ENCODE results near the gene KCTD12. TPM values are rescaled to one million over a fixed set of nuclear protein-coding genes. Genes with fewer than 3 reads are reported as not detected.

KCTD12 gene
- total RNA-seq, 1 experiment from 2014 or later: 1.0 TPM

DNA sequence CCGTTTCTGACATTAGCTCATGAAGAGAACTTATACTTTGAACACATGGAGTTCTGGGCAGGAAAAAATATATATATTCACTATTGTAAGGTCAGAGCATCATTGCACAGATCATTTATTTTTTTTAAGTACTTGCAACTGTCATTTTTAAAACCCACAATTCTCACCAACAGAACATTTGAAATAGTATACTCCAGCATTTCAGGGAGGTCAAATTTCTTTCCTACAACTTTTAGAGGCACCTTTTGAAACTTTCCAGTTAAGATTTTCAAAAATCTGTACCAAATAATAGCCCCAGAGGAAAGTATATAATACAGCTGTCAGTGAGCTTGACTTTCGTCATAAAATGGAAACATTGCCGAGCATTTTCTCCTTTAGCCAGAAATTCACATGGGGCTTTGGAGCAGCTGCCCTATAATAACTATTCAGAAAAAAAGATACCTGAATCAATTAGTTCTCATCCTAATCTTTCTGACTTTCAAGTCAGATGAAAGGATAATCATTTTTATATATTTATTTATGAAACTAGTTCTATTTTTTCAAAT lies 10.9 kb downstream of the KCTD12 start:
- Histone ChIP-seq H3K4me1 (ENCODE audit: low read length) (peaks cover 14% of the 10 kb centered on the region), H3K9ac (ENCODE audit: low read length) (no peak overlapping the region), H3K36me3 (ENCODE audit: insufficient read depth, low read length) (no peaks in the 10 kb centered on the region), H3K27me3 (ENCODE audit: low read length) (no peaks in the 10 kb centered on the region), H4K20me1 (ENCODE audit: insufficient read depth, low read depth, low read length) (no peaks in the 10 kb centered on the region), H2AFZ (ENCODE audit: low read length) (no peak overlapping the region), H3K4me3 (ENCODE audit: low read length) (no peak overlapping the region), H3K79me2 (ENCODE audit: low read length) (no peaks in the 10 kb centered on the region), H3K9me2 (replicated peaks; ENCODE audit: insufficient read depth, low read length) (no peaks in the 10 kb centered on the region), H3K4me2 (ENCODE audit: low read depth, low read length, poor library complexity, severe bottlenecking) (no peak overlapping the region), H3K27ac (ENCODE audit: low read length) (no peak overlapping the region), H3K9me3 (ENCODE audit: low read length) (no peaks in the 10 kb centered on the region)
- no peak for DNase-seq

DNA sequence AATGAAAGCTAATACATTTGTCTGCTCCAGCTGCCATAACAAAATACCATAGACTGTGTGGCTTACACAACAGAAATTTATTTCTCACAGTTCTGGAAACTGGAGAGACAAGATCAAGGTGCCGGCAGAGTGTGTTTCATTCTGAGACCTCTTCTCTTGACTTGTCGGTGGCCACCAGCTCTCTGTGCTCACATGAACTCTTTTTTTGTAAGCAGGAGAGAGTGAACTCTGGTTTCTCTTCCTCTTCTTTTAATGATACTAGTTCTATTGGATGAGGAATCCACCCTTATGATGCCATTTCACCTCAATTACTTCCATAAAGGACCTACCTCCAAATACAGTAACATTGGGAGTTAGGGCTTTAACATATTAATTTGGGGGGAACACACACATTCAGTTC lies 11.7 kb downstream of the KCTD12 start:
- Histone ChIP-seq H2AFZ (ENCODE audit: low read length) (no peak overlapping the region), H3K27me3 (ENCODE audit: low read length) (no peaks in the 10 kb centered on the region), H3K27ac (ENCODE audit: low read length) (no peak overlapping the region), H3K4me3 (ENCODE audit: low read length) (no peak overlapping the region), H4K20me1 (ENCODE audit: insufficient read depth, low read depth, low read length) (no peaks in the 10 kb centered on the region), H3K9me3 (ENCODE audit: low read length) (no peaks in the 10 kb centered on the region), H3K4me2 (ENCODE audit: low read depth, low read length, poor library complexity, severe bottlenecking) (no peak overlapping the region), H3K36me3 (ENCODE audit: insufficient read depth, low read length) (no peaks in the 10 kb centered on the region), H3K9ac (ENCODE audit: low read length) (no peak overlapping the region), H3K79me2 (ENCODE audit: low read length) (no peaks in the 10 kb centered on the region), H3K9me2 (replicated peaks; ENCODE audit: insufficient read depth, low read length) (no peaks in the 10 kb centered on the region), H3K4me1 (ENCODE audit: low read length) (peaks cover 9% of the 10 kb centered on the region)
- DNase-seq: no peak

DNA sequence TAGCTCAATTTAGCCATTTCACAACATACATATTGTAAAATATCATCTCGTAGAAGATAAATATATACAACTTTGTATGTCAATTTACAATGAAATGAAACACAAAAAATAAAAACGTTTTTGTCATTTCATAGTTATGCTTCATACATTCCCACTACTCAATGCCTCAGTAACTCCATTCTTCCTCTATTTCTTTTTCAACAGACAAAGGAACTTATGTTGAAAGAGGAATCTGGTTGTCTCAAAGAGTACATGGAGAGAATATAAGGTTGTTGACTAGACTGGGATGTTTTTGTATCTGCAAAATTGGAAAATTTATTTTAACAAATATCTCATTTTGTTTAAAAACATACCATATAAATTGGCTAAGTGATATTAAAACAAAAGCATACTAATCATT lies 12.8 kb downstream of the KCTD12 start:
- Histone ChIP-seq H4K20me1 (ENCODE audit: insufficient read depth, low read depth, low read length) (no peaks in the 10 kb centered on the region), H3K79me2 (ENCODE audit: low read length) (no peaks in the 10 kb centered on the region), H3K9ac (ENCODE audit: low read length) (no peak overlapping the region), H3K4me3 (ENCODE audit: low read length) (no peak overlapping the region), H2AFZ (ENCODE audit: low read length) (no peak overlapping the region), H3K36me3 (ENCODE audit: insufficient read depth, low read length) (no peaks in the 10 kb centered on the region), H3K9me2 (replicated peaks; ENCODE audit: insufficient read depth, low read length) (no peaks in the 10 kb centered on the region), H3K4me2 (ENCODE audit: low read depth, low read length, poor library complexity, severe bottlenecking) (no peak overlapping the region), H3K4me1 (ENCODE audit: low read length) (0 out of 2 replicates have a peak, but pooled peaks cover 2% of the 10 kb centered on the region), H3K27me3 (ENCODE audit: low read length) (no peaks in the 10 kb centered on the region), H3K9me3 (ENCODE audit: low read length) (no peaks in the 10 kb centered on the region), H3K27ac (ENCODE audit: low read length) (no peak overlapping the region)
- no peak for DNase-seq

DNA sequence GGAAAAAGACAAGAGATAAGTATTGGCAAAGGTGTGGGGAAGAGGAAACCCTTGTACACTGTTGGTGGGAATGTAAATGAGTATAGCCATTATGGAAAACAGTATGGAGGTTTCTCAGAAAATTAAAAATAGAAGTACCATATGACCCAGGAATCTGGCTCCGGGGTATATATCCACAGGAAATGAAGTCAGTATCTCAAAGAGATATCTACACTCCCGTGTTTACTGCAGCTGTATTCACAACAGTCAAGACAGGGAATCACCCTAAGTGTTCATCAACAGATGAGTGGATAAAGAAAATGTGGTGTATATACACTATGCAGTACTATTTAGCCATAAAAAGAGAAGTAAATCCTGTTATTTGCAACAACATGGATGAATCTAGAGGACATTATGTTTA lies 13.5 kb downstream of the KCTD12 start:
- Histone ChIP-seq H3K9me2 (replicated peaks; ENCODE audit: insufficient read depth, low read length) (no peaks in the 10 kb centered on the region), H4K20me1 (ENCODE audit: insufficient read depth, low read depth, low read length) (no peaks in the 10 kb centered on the region), H3K27me3 (ENCODE audit: low read length) (no peaks in the 10 kb centered on the region), H3K27ac (ENCODE audit: low read length) (no peak overlapping the region), H3K4me2 (ENCODE audit: low read depth, low read length, poor library complexity, severe bottlenecking) (no peak overlapping the region), H3K9ac (ENCODE audit: low read length) (no peak overlapping the region), H3K4me1 (ENCODE audit: low read length) (0 out of 2 replicates have a peak, but pooled peaks cover 2% of the 10 kb centered on the region), H2AFZ (ENCODE audit: low read length) (no peak overlapping the region), H3K9me3 (ENCODE audit: low read length) (no peaks in the 10 kb centered on the region), H3K4me3 (ENCODE audit: low read length) (no peak overlapping the region), H3K79me2 (ENCODE audit: low read length) (no peaks in the 10 kb centered on the region), H3K36me3 (ENCODE audit: insufficient read depth, low read length) (no peaks in the 10 kb centered on the region)
- no peak for DNase-seq

DNA sequence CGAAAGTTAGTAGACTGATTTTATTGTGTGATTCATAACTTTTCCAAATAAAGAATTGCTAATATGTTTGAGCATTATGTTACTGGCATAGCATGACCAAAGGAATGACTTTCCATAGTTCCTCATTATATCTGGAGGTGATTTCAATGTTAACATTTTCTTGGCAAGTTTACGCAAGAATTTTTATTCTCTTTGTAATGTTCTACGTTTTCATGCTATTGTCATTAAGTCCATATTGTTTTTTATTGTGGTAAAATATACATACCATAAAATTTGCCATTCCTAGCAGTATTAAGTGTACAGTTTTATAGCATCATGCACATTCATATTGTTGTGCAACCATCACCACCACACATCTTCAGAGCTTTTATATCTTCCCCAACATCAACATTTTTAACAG lies 14.8 kb downstream of the KCTD12 start:
- Histone ChIP-seq H3K4me1 (ENCODE audit: low read length) (0 out of 2 replicates have a peak, but pooled peaks cover 2% of the 10 kb centered on the region), H3K9ac (ENCODE audit: low read length) (no peak overlapping the region), H3K4me3 (ENCODE audit: low read length) (no peak overlapping the region), H3K27ac (ENCODE audit: low read length) (no peak overlapping the region), H3K9me3 (ENCODE audit: low read length) (no peaks in the 10 kb centered on the region), H3K79me2 (ENCODE audit: low read length) (no peaks in the 10 kb centered on the region), H3K36me3 (ENCODE audit: insufficient read depth, low read length) (no peaks in the 10 kb centered on the region), H3K27me3 (ENCODE audit: low read length) (no peaks in the 10 kb centered on the region; the same call in 1 of the 2 replicates), H3K4me2 (ENCODE audit: low read depth, low read length, poor library complexity, severe bottlenecking) (no peak overlapping the region), H3K9me2 (replicated peaks; ENCODE audit: insufficient read depth, low read length) (no peaks in the 10 kb centered on the region), H2AFZ (ENCODE audit: low read length) (no peak overlapping the region), H4K20me1 (ENCODE audit: insufficient read depth, low read depth, low read length) (no peaks in the 10 kb centered on the region)
- no peak for DNase-seq

DNA sequence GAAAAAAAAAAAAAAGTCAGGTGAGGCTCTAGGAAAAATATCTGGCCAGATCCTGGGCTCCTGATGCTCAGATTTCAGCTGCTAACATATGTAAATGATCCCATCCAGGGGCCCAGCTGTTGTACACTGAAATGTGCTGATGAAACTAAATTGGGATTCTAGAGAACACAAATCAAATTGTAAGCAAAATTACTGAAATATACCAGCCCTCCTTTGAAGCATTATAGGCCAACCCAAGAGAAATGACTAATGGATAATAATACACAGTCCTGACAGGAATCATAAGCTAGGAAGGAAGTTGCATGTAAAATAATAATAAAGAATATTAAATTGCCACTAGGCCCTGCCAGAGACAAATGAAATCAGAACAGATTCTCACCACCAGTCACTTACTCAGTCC lies 17.8 kb downstream of the KCTD12 start:
- Histone ChIP-seq H3K9me2 (replicated peaks; ENCODE audit: insufficient read depth, low read length) (no peaks in the 10 kb centered on the region), H3K79me2 (ENCODE audit: low read length) (no peaks in the 10 kb centered on the region), H3K4me2 (ENCODE audit: low read depth, low read length, poor library complexity, severe bottlenecking) (no peak overlapping the region), H3K36me3 (ENCODE audit: insufficient read depth, low read length) (no peaks in the 10 kb centered on the region), H3K4me3 (ENCODE audit: low read length) (no peak overlapping the region), H4K20me1 (ENCODE audit: insufficient read depth, low read depth, low read length) (no peaks in the 10 kb centered on the region), H2AFZ (ENCODE audit: low read length) (no peak overlapping the region), H3K9ac (ENCODE audit: low read length) (no peak overlapping the region), H3K27ac (ENCODE audit: low read length) (no peak overlapping the region), H3K9me3 (ENCODE audit: low read length) (no peaks in the 10 kb centered on the region), H3K4me1 (ENCODE audit: low read length) (0 out of 2 replicates have a peak, but pooled peaks cover 2% of the 10 kb centered on the region), H3K27me3 (ENCODE audit: low read length) (no peaks in the 10 kb centered on the region; the same call in 1 of the 2 replicates)
- no peak for DNase-seq

DNA sequence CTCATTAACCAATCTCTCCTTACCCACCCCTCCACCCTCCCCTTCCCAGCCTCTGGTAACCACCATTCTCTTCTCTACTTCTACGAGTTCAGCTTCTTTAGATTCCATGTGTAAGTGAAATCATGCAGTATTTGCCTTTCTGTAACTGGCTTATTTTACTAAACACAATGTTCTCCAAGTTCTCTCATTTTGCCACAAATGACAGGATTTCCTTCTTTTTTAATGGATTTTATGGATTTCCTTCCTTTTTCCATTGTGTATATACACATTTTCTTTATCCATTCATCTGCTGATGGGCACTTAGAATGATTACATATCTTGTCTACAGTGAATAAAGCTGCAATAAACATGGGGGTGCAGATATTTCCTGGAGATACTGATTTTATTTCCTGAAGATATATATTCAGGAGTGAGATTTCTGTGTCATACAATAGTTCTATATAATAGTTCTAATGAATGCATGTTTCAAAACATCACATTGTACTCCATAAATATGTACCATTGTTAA lies 20.2 kb downstream of the KCTD12 start:
- Histone ChIP-seq H3K9me3 (ENCODE audit: low read length) (no peaks in the 10 kb centered on the region), H2AFZ (ENCODE audit: low read length) (no peak overlapping the region), H3K79me2 (ENCODE audit: low read length) (no peaks in the 10 kb centered on the region), H3K9ac (ENCODE audit: low read length) (no peak overlapping the region), H3K27ac (ENCODE audit: low read length) (no peak overlapping the region), H3K4me3 (ENCODE audit: low read length) (no peak overlapping the region), H3K9me2 (replicated peaks; ENCODE audit: insufficient read depth, low read length) (no peaks in the 10 kb centered on the region), H3K4me1 (ENCODE audit: low read length) (no peaks in the 10 kb centered on the region), H4K20me1 (ENCODE audit: insufficient read depth, low read depth, low read length) (no peaks in the 10 kb centered on the region), H3K4me2 (ENCODE audit: low read depth, low read length, poor library complexity, severe bottlenecking) (no peak overlapping the region), H3K36me3 (ENCODE audit: insufficient read depth, low read length) (no peaks in the 10 kb centered on the region), H3K27me3 (ENCODE audit: low read length) (no peaks in the 10 kb centered on the region; the same call in 1 of the 2 replicates)
- no peak for DNase-seq

DNA sequence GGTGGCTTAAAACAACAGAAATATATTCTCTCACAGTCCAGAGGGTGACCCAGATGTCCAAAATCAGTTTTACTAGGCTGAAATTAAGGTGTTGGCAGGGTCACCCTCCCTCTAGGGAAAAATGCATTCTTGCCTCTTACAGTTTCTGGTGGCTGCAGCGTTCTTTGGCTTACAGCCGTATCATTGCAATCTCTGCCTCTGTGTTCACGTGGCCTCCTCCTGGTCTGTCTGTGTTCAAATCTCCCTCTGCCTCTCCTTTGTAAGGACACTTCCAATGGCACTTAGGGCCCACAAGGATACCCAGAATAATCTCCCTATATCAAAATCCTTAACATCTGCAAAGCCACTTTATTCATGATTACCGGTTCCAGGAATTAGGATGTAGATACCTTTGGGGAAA lies 21.1 kb downstream of the KCTD12 start:
- Histone ChIP-seq H3K9me3 (ENCODE audit: low read length) (no peaks in the 10 kb centered on the region), H3K27me3 (ENCODE audit: low read length) (no peaks in the 10 kb centered on the region; the same call in 1 of the 2 replicates), H3K27ac (ENCODE audit: low read length) (no peak overlapping the region), H4K20me1 (ENCODE audit: insufficient read depth, low read depth, low read length) (no peaks in the 10 kb centered on the region), H2AFZ (ENCODE audit: low read length) (no peak overlapping the region), H3K9me2 (replicated peaks; ENCODE audit: insufficient read depth, low read length) (no peaks in the 10 kb centered on the region), H3K4me3 (ENCODE audit: low read length) (no peak overlapping the region), H3K79me2 (ENCODE audit: low read length) (no peaks in the 10 kb centered on the region), H3K4me1 (ENCODE audit: low read length) (no peaks in the 10 kb centered on the region), H3K9ac (ENCODE audit: low read length) (no peak overlapping the region), H3K36me3 (ENCODE audit: insufficient read depth, low read length) (no peaks in the 10 kb centered on the region), H3K4me2 (ENCODE audit: low read depth, low read length, poor library complexity, severe bottlenecking) (no peak overlapping the region)
- DNase-seq: no peak
